GM19455 (cell line): ENCODE results near the gene MAN1A2.
A peak's percentile ranks its signal among the peaks of the same experiment; 100 is the strongest.
"Not testable (repeated sequence)": the region's sequence is repeated elsewhere in the genome, so short reads cannot be mapped to it uniquely, and the experiment has no call there.

Source experiments
- ATAC-seq: cut with Tn5 transposase; IDR thresholded peaks from one replicate; pipeline ENCODE4 v1.9.1; 2021; ENCODE audit not compliant: unreplicated experiment

MAN1A2 gene

DNA sequence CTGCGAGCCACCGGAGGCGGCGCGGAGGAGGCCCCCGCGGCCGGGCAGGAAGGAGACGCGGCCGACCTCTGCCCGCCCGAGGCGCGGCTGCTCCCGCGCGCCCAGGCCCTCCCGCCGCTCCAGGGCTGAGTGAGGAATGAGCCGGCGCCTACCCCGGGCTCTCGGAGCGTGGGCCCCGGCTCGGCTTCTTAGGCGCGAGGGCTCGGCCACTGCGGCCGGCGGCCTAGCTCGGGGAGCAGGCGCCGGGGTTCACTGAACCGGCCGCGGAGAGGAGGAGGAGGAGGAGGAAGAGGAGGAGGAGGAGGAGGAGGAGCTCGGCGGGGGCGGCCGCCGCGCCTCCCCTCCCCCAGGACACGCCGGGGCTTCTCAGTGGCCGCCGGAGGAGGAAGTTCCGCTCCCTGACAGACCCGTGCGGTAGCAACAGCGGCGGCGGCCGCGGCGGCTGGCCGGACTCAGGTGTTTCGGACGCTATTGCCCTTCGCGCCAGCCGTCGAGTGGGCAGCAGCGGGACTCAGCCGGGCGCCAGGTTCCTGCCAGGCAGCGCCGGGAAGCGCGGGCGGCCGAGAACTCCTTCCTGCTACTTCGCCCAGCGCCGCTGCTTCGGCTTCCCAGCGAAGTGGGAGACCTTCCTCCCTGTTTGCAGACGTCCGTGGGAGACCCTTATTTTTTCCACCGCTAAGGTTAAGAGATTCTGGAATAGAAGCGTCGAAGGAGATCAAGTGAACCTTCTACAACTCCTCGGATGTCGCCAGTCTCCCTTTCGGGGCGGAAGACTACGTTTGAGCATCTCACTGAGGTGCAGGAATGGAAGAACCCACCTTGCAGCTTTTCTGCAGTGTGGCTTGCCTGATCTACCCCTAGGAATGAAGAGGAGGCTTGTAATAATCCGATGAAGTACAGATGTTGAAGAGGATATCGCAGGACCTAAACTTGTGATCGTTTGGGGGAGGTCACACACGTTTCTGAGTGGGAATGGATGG lies at the start of gene MAN1A2:
MAN1A2 (plus strand) TSS at position 404 of the 980 bp plus-strand sequence. CDS start 735 bp downstream, outside the sequence.
- peak; percentile 65 for ATAC-seq

DNA sequence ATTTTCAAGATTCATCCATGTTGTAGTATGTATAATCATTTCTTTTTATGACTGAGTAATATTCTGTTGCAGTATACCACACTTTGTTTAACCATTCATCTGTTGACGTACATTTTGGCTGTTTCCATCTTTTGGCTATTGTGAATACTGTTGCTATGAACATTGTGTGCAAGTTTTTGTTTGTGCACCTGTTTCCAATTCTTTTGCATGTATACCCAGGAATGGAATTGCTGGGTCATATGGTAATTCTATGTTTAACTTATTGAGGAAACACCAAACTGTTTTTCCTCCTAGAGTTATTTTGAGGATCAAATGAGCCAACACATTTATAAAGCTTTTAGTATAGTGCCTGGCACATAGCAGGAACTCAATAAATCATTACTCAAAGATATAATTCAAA lies 49.2 kb upstream of the MAN1A2 start:
- no peak for ATAC-seq

DNA sequence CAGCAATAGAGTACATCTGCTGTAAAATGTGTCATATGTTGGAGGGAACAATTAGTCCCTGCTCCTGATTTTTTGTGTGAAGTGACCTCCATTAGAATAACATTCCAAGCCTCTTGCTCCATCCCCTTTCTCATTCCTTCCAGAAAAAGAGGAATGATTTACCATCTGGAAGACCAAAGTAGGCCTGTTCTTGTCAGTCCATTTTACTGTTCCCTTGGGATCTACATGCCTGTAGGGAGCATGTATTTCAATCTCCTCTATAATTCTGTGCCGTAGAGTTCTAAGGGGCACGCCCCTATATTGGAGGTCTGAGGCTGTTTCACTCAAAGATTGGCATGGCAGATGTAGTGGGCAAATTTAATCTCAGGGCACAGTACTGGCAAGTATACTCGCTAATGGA lies 48.8 kb upstream of the MAN1A2 start:
- ATAC-seq, result no peak

DNA sequence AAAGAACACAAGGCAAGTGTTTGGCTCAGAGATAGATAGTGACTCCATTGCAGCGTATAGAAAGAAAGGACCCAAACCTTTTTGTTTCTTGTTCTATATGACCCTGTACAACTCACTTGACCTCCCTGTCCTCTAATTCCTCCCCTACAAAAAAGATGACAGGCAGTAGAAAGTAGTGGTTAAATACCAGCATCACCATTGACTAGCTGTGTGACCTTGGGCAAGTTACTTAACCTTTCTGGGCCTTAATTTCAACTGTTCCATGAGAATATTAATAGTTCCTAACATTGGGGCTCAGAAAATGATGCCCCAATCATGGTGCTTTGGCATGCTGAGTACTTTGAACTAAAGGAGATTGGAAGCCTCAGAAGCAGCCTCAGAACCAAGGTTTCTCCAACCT lies 46.7 kb upstream of the MAN1A2 start:
- no peak for ATAC-seq

DNA sequence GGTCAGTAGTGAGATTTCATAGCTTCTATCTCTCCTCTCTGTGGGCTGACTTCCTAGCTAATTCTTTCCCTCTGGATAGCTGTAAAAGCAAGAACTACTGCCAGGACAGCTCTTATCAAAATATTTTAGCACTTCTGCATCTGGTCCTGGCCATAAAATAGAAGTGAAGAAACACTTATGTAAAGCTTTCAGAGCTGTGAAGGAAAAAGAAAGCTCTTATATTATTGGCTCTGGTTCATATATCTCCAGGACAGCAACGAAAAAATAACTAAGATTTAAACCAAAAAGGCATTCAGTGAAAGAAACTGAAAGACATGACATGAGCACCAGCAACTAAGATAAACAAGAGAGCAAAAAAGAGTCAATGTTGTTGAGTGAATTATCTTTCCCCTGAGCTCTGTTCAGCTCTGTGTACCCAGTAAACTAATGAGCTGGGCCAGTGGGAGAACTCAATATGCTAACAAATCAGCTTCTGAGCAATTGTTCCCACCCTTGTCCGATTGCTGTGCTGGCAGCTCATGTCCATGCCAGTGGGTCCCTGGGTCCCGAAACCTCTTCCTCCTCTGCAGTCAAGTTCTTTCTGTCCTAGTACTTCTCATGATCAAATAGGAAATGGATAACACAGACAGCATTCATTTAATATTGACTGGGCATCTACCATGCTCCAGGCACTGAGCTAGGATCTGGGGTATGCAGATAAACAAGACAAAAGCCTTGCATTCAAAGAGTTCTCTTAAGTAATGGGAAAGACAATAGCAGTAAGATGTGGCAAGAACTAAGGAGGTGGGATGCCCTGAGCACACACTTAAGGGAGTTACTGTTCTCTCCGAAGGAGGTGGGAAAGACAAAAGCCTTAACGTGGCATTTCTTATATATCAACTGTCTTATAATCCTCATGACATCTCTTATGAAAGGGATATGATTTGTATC lies 45.3 kb upstream of the MAN1A2 start:
- no peak for ATAC-seq

DNA sequence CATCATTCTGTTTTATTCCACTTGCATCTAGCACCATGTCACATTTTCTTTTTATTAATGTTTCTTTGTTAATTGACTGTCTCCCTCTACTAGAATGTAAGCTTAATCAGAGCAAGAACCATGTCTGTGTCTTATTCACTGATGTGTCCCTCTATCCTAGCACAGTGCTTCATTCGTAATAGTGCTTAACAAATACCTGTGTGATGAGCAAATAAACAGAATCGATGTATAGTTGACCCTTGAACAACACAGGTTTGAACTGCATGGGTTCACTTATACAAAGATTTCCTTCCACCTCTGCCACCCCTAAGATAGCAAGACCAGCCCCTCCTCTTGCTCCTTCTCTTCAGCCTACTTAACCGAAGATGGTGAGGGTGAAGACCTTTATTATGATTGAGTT lies 42.9 kb upstream of the MAN1A2 start:
- no peak for ATAC-seq

DNA sequence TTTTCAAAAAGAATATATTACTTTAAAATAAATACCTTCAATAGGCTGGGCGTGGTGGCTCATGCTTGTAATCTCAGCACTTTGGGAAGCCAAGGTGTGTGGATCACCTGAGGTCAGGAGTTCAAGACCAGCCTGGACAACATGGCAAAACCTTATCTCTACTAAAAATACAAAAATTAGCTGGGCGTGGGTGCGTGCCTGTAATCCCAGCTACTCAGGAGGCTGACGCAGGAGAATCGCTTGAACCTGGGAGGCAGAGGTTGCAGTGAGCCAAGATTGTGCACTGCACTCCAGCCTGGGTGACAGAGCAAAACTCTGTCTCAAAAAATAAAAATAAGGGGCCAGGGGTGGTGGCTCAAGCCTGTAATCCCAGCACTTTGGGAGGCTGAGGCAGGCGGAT lies 41.2 kb upstream of the MAN1A2 start:
- not testable (repeated sequence) for ATAC-seq

DNA sequence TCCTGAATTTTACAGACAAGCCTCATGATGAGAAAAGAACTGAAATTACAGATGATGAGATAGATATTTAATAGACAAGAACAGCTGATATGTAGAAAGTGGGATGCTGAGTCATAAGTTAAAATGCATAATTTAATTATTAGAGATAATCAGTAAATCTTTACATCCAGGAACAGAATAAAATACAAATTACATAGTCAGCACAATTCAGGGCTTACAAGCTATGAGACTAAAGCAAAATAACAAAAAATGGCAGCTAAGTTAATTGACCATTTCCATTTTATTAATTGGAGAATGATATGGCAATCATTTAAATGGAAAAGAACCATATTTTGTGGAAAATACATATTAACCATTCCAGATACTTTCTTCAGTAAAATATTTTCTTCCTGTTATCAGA lies 40.2 kb upstream of the MAN1A2 start:
- no peak for ATAC-seq

DNA sequence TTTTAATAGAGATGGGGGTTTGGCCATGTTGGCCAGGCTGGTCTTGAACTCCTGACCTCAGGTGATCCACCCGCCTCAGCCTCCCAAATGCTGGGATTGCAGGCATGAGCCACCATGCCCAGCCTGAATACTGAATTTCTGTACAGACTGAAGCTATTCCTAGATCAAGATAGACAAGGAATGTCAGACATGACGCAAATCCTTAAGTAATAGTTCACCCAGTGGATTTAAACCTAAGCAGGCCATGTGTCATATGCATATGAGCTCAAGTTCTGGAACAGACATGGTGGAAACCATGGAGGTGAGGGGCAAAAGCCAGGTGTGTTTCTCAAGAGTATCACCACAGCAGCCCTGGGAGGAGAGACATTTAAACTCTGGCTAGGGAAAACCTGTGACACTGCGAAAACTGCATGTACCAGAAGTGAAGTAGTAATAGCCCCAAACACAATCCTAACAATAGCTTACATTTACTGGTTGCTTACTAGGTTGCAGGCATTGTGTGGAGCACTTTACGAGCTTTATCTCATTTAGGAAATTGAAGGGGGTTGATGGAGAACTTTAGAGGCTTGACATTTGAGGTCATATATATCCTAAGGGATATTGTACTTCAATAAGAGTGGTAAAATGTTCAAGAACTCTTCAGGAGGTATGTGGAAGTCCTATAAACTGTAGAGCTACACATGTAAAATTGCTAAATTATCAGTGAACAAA lies 31.7 kb upstream of the MAN1A2 start:
- no peak for ATAC-seq

DNA sequence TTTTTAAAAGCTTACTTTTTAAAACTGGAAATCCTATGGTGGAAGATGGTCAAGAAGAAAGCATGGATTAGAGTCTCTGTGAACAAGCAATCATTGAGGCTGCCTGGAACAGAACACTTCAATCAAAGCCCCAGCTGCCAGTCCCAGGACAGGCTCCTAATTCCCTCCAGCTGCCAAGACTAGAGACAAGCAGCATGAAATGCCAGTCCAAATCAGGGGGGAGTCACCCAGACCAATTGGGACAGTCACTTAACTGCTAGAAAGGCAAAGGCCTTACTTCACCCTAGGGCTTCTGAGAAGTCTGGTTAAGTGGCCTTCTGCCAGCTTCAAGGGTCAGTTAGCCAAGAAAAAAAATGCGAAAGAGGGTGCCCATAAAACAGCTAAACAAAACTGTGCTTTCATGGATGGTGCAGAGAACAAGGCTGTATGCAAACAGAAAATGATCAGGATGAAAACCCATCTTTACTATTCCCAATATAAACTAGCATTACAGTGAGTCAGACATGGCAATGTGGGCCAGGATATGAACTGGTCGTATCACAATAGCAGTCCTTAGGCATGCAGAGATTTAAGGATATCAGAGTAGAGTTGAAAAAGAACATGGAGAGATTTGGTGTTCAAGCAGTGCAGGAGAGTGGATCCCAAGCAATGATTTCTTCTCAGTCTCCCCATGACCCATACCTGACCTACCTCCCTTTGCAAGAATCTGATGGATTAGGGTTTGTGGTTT lies 31.0 kb upstream of the MAN1A2 start:
- no peak for ATAC-seq

DNA sequence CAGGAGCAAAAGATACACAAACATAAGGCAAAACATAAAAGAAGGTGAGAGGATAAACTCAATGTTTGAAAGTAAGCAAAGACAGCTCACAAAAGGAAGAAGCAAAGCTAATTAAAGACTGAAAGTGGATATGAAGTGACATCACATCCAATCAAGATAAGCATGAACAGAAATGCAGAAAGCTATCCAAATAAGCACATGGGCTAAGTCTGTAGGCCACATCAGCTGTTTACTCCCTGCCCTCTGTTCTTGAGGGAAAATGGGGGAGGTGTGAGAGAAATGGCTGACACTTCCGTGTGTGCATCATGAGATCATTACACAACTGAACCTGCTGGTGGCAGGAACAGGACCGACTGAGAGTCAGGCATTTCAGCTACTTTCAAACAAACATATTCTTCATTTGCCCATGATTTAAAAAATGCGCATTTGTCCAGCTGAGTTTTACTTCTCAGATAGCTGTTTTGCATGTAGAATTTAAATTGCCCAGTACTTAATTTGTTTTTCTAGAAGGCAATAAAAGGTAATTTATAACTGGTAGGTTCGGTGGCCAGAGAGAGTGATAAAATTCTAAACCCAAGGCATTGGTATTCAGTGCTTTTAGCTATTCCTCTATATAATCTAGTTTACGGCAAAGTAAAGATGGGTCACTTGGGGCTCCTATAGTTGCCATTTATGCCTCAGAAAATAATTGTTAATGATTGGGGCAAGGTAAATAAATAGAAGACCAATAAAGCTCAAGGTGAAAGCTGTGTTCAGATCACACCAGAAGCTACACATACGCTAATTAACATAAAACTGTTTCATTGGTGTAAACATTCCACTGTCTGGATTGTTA lies 27.2 kb upstream of the MAN1A2 start:
- ATAC-seq, result no peak

DNA sequence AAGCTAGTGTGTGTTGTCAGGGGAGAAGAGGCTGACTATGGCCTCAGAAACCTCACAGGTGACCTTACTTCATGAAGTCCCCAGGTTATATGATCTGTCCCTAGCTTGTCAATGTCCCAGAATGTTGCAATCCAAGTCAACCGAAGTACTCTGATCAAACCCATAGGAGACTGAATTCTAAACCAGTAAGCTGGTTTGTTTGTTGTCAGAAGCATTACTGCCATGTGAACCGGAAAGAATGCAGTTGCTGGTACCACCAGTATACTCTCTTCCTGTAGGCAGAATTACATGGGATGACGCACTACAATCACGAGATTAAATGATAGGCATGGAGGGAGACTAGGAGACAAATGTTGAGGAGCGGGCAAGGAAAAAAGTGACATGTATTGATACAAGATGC lies 26.1 kb upstream of the MAN1A2 start:
- no peak for ATAC-seq

DNA sequence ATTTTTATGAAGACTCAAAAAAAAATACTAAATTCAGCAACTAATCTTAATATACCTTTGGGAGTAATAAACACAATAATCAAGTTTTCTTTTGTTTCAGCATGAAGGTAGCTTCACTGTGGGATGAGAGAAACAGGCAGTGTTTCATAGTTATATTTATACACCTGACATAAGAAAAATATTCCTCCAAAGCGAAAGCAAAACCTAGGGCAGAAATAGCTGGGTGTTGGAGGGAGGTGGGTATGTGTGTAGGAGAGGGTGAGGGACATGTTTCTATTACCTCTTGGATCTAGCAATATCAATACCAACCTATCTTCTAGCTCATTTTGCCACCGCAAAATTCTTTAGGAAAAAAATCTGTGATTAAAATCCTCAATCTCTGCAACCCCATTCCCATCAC lies 24.9 kb upstream of the MAN1A2 start:
- no peak for ATAC-seq

DNA sequence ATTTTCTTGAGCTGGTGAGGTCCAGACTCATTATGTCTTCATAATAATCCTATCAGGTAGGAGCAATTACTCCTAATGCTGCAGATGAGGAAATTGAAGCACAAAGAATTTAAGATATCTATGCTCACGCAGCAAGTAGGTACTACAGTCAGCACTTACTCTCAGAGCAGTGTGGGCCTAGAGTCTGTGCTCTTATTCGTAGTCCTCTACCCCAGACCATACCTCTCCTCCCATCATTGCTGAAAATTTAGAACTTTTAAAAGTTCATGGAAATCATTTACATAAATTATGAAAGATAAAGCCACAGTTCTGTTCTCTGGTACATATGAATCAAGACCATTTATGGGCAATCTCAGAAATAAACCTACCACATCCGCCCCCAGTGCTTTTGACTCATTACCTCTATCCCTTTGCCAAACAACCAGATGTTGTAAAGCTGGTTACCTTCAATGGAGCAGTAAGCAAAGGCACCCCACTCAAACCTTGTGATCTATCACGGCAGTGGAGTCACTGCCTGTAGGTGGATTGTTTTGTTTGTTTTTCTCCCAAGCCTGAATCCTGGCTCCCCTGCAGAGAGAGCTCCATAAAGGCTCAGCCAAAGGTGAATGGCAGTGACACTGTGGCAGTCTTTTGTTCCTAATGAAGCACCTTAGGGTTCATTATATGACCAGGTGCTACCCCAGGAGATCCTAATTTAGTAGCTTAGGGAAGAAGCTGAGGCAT lies 20.9 kb upstream of the MAN1A2 start:
- no peak for ATAC-seq

DNA sequence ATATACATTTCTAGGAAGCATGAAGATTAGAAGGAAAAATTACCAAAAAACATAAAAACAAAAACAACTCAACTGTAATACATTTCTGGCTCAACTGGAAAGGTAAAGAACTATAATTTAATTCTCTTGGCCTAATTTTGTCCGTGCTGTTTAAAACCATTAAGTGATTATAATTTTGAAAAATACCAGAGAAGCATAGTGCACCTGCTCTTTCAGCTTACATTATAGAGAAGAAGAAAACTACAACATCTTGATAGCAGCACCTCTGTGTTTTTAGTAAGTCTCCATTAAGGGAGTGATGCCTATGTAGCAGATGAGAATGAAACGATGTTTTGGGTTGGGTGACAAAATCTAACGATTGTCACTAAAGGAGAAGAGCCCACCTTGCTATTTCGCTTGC lies 19.3 kb upstream of the MAN1A2 start:
- ATAC-seq, result no peak

DNA sequence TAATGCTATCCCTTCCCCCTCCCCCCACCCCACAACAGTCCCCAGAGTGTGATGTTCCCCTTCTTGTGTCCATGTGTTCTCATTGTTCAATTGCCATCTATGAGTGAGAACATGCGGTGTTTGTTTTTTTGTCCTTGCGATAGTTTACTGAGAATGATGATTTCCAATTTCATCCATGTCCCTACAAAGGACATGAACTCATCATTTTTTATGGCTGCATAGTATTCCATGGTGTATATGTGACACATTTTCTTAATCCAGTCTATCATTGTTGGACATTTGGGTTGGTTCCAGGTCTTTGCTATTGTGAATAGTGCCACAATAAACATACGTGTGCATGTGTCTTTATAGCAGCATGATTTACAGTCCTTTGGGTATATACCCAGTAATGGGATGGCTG lies 14.6 kb upstream of the MAN1A2 start:
- ATAC-seq, result not testable (repeated sequence)

DNA sequence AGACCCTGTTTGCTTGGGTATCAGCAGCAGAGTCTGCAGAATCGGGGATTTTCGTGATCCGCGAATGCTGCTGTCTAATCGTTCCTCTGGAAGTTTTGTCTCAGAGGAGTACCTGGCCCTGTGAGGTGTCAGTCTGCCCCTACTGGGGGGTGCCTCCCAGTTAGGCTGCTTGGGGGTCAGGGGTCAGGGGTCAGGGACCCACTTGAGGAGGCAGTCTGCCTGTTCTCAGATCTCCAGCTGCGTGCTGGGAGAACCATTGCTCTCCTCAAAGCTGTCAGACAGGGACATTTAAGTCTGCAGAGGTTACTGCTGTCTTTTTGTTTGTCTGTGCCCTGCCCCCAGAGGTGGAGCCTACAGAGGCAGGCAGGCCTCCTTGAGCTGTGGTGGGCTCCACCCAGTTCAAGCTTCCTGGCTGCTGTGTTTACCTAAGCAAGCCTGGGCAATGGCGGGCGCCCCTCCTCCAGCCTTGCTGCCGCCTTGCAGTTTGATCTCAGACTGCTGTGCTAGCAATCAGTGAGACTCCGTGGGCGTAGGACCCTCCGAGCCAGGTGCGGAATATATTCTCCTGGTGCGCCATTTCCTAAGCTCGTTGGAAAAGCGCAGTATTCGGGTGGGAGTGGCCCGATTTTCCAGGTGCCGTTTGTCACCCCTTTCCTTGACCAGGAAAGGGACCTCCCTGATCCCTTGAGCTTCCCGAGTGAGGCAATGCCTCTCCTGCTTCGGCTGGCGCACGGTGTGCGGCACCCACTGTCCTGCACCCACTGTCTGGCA lies 9.2 kb upstream of the MAN1A2 start:
- ATAC-seq, result not testable (repeated sequence)

DNA sequence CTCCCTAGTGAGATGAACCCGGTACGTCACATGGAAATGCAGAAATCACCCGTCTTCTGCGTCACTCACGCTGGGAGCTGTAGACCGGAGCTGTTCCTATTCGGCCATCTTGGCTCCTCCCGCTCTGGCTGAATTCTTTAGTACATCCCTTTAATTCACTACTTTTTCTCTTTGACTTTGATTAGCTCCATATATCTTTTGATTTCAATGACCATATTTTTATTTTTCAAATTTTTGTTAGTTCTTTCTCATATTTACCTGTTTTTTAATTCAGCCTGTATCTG lies 8.7 kb upstream of the MAN1A2 start:
- not testable (repeated sequence) for ATAC-seq
